ENCODE results near the gene EPG5. TPM values are rescaled to one million over a fixed set of nuclear protein-coding genes. Genes with fewer than 3 reads are reported as not detected.
A peak's percentile ranks its signal among the peaks of the same experiment; 100 is the strongest.

Gene EPG5, protein sequence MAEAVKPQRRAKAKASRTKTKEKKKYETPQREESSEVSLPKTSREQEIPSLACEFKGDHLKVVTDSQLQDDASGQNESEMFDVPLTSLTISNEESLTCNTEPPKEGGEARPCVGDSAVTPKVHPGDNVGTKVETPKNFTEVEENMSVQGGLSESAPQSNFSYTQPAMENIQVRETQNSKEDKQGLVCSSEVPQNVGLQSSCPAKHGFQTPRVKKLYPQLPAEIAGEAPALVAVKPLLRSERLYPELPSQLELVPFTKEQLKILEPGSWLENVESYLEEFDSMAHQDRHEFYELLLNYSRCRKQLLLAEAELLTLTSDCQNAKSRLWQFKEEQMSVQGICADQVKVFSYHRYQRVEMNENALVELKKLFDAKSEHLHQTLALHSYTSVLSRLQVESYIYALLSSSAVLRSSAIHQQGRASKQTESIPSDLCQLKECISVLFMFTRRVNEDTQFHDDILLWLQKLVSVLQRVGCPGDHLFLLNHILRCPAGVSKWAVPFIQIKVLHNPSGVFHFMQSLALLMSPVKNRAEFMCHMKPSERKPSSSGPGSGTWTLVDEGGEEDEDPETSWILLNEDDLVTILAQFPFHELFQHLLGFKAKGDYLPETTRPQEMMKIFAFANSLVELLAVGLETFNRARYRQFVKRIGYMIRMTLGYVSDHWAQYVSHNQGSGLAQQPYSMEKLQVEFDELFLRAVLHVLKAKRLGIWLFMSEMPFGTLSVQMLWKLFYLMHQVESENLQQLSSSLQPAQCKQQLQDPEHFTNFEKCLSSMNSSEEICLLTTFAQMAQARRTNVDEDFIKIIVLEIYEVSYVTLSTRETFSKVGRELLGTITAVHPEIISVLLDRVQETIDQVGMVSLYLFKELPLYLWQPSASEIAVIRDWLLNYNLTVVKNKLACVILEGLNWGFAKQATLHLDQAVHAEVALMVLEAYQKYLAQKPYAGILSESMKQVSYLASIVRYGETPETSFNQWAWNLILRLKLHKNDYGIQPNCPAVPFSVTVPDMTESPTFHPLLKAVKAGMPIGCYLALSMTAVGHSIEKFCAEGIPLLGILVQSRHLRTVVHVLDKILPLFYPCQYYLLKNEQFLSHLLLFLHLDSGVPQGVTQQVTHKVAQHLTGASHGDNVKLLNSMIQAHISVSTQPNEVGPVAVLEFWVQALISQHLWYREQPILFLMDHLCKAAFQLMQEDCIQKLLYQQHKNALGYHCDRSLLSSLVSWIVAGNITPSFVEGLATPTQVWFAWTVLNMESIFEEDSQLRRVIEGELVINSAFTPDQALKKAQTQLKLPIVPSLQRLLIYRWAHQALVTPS (N-terminal part only)
- 172 and 182 TPM in 2 replicates for total RNA-seq (2013; cell fraction: nucleolus; rRNA removed)
- total RNA-seq (2014; rRNA removed) (9.1 and 9.7 TPM in 2 replicates), total RNA-seq (2014; rRNA removed; fragmentation: Illumina TruSeq; extraction: Trizol) (8.8 and 8.9 TPM in 2 replicates), total RNA-seq (2021) (9.9 and 12.5 TPM in 2 replicates), polyA plus RNA-seq (2011; rRNA removed) (23.3 and 27.7 TPM in 2 replicates), polyA plus RNA-seq (2014; fragmentation: Illumina TruSeq; extraction: Trizol) (11.1 and 11.4 TPM in 2 replicates), polyA plus RNA-seq (2014; fragmentation: Nextera tagmentation; extraction: Ambion mirVana) (1 to 10 TPM; 1.9 to 2.3 TPM), polyA plus RNA-seq (2014; rRNA removed) (8.2 and 11.3 TPM in 2 replicates), polyA plus RNA-seq (2016; fragmentation: Nextera tagmentation; extraction: Ambion mirVana) (1 to 10 TPM; 4.0 to 5.1 TPM), polyA minus RNA-seq (2011; rRNA and poly(A)+ RNA removed) (96.1 and 119 TPM in 2 replicates), Bru-seq, nascent RNA (percentile 82 among the genes with signal in this experiment), BruChase-seq, experiment 1, labeled RNA remaining after a 6-hour chase (percentile 83 among the genes with signal in this experiment), BruChase-seq, experiment 2, labeled RNA remaining after a 2-hour chase (percentile 87 among the genes with signal in this experiment)
- 6.5 TPM for polyA plus RNA-seq (2011; ENCODE audit: low read depth)
- polyA plus RNA-seq (2011; cell fraction: cytosol; rRNA removed) = 27.6 and 31.4 TPM in 2 replicates
- polyA plus RNA-seq (2011; cell fraction: nucleus; rRNA removed) = 40.5 and 53.9 TPM in 2 replicates
- 5.8 and 8.6 TPM in 2 replicates for polyA plus RNA-seq (2012)
- polyA minus RNA-seq (2011; cell fraction: cytosol; rRNA and poly(A)+ RNA removed) = 17.8 and 19.0 TPM in 2 replicates
- polyA minus RNA-seq (2011; cell fraction: nucleus; rRNA and poly(A)+ RNA removed) = 45.7 and 57.9 TPM in 2 replicates
- long read RNA-seq, experiment 1 = 0 reads
- long read RNA-seq, experiment 2, partial matches to known transcripts = 1 of 15 reads
- long read RNA-seq, experiment 2, other reads (novel, unspliced or antisense) = 14 of 15 reads

GRCh38 chr18:45967007-45967706, at the start of gene EPG5:
EPG5 (minus strand) TSS chr18:45967329; CDS start chr18:45967239, 90 bp downstream.
- BruUV-seq (replicated peaks) = no TSS peak
- Histone ChIP-seq H3K9ac (ENCODE audit: control insufficient read depth, insufficient read depth, low read length) (peak within 1 kb of the TSS; percentile 84), H3K4me3 (peak within 1 kb of the TSS; percentile 97), H3K4me1 (ENCODE audit: control insufficient read depth, insufficient read depth, low read length) (no peaks in the 10 kb centered on the region), H3K27me3 (replicated peaks in 1 of 2; ENCODE audit: control insufficient read depth in 2 of 2, insufficient read depth in 2 of 2, low read length in 1 of 2) (no peaks in the 10 kb centered on the region), H3K79me2 (ENCODE audit: control insufficient read depth, insufficient read depth, low read length) (peaks cover 10% of the 10 kb centered on the region), H3K9me3 (replicated peaks; ENCODE audit: control insufficient read depth, insufficient read depth, low read length) (no peaks in the 10 kb centered on the region; the same call in 2 of the 3 replicates), H3K4me2 (ENCODE audit: control insufficient read depth, insufficient read depth) (peak within 1 kb of the TSS; percentile 90), H2AFZ (ENCODE audit: control insufficient read depth, low read depth, low read length) (peak within 1 kb of the TSS; percentile 73), H3K27ac (ENCODE audit: control insufficient read depth, insufficient read depth) (peak within 1 kb of the TSS; percentile 72), H3K36me3 (ENCODE audit: control insufficient read depth in 2 of 2, insufficient read depth in 2 of 2, low read length in 1 of 2) (no peaks in the 10 kb centered on the region), H4K20me1 (ENCODE audit: control insufficient read depth, insufficient read depth) (no peaks in the 10 kb centered on the region)
- WGBS (ENCODE audit: insufficient coverage, insufficient replicate concordance, low lambda C conversion rate, missing lambda C conversion rate) = 2% methylated on average over 50 of the region's 50 CpGs
- ChIA-PET SMC1A (ENCODE audit: uncharacterized antibody, unreplicated experiment) (no interaction called here), CTCF (no interaction called here), RAD21 (ENCODE audit: unreplicated experiment) (no interaction called here), POLR2A (no interaction called here)
- intact Hi-C loops (cut with micrococcal nuclease; ENCODE audit: unreplicated experiment) = no loop called here
- ATAC-seq (peak; percentile 95), DNase-seq (ENCODE audit: low read depth, low spot score) (peak; percentile 68), FAIRE-seq (peak; percentile 83)
- in situ Hi-C loops (cut with MboI) = no loop called here
- TF ChIP-seq PML (IDR thresholded peaks at IDR 0.05; ENCODE audit: low read length) = 0 out of 2 replicates have a peak, but pooled peaks have one; percentile 20
- 0 out of 2 replicates have a peak, but pooled peaks have one; percentile 20 for TF ChIP-seq SMARCA5 (IDR thresholded peaks at IDR 0.05)
- TF ChIP-seq SPI1 (IDR thresholded peaks at IDR 0.05; ENCODE audit: borderline replicate concordance, insufficient read depth, low read depth, low read length) = no peak
- TF ChIP-seq PKNOX1 (IDR thresholded peaks at IDR 0.05) = 0 out of 2 replicates have a peak, but pooled peaks have one; percentile 41
- TF ChIP-seq, protein P1, sequence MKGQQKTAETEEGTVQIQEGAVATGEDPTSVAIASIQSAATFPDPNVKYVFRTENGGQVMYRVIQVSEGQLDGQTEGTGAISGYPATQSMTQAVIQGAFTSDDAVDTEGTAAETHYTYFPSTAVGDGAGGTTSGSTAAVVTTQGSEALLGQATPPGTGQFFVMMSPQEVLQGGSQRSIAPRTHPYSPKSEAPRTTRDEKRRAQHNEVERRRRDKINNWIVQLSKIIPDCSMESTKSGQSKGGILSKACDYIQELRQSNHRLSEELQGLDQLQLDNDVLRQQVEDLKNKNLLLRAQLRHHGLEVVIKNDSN (IDR thresholded peaks at IDR 0.05; ENCODE audit: borderline replicate concordance, extremely low read length, insufficient read depth, low read depth, low read length) = peak; percentile 83
- TF ChIP-seq HSF1 (IDR thresholded peaks at IDR 0.05; ENCODE audit: low read depth, low read length) = 0 out of 2 replicates have a peak, but pooled peaks have one; percentile 61
- TF ChIP-seq SUZ12 (IDR thresholded peaks at IDR 0.05; ENCODE audit: unreplicated experiment) = no peak
- TF ChIP-seq IKZF1 (conservative IDR thresholded peaks at IDR 0.05) = peak; percentile 47
- TF ChIP-seq TCF3 (IDR thresholded peaks at IDR 0.05; ENCODE audit: borderline replicate concordance, insufficient read depth, low read depth, low read length) = no peak
